H9 (cell line): Measurements from ENCODE around the gene DAB1. TPM values are rescaled to one million over a fixed set of nuclear protein-coding genes. Genes with fewer than 3 reads are reported as not detected.

Source experiments
- DNase-seq: peaks from one replicate; pipeline ENCODE4 v3.0.0-alpha.2; 2017
- H2AFZ ChIP-seq: one replicate; pipeline ENCODE4 v1.6.1; 2013; ENCODE audit warnings: mild to moderate bottlenecking, low read length, control low read depth, moderate library complexity
- H2AK5ac ChIP-seq: 2 replicates; pipeline ENCODE4 v1.6.1; 2013; ENCODE audit warnings: low read length, control low read depth, mixed read lengths; ENCODE audit not compliant: insufficient read length
- H2BK120ac ChIP-seq: one replicate; pipeline ENCODE4 v1.6.1; 2013; ENCODE audit warnings: low read depth, mild to moderate bottlenecking, low read length, control low read depth, inconsistent platforms; ENCODE audit not compliant: poor library complexity, severe bottlenecking
- H2BK12ac ChIP-seq: 2 replicates; pipeline ENCODE4 v1.6.1; 2013; ENCODE audit warnings: low read length, control low read depth, mixed read lengths, low read depth; ENCODE audit not compliant: insufficient read length
- H2BK15ac ChIP-seq: 2 replicates; pipeline ENCODE4 v1.6.1; 2013; ENCODE audit warnings: low read depth, low read length, control low read depth
- H2BK20ac ChIP-seq: one replicate; pipeline ENCODE4 v1.6.1; 2013; ENCODE audit warnings: low read depth, mild to moderate bottlenecking, low read length, control low read depth, inconsistent platforms; ENCODE audit not compliant: poor library complexity, severe bottlenecking
- H2BK5ac ChIP-seq: 2 replicates; pipeline ENCODE4 v1.6.1; 2013; ENCODE audit warnings: low read length, control low read depth, mixed read lengths; ENCODE audit not compliant: insufficient read length
- H3K14ac ChIP-seq: 2 replicates; pipeline ENCODE4 v1.6.1; 2013; ENCODE audit warnings: low read length, control low read depth; ENCODE audit not compliant: insufficient read depth
- H3K18ac ChIP-seq: 2 replicates; pipeline ENCODE4 v1.6.1; 2013; ENCODE audit warnings: low read depth, mild to moderate bottlenecking, mixed read lengths, low read length, control low read depth; ENCODE audit not compliant: insufficient read length
- H3K23ac ChIP-seq: 2 replicates; pipeline ENCODE4 v1.6.1; 2013; ENCODE audit warnings: low read length, control low read depth, mixed read lengths, low read depth; ENCODE audit not compliant: insufficient read length
- H3K23me2 ChIP-seq: 2 replicates; pipeline ENCODE4 v1.6.1; 2013; ENCODE audit warnings: low read depth, mild to moderate bottlenecking, mixed read lengths, low read length, control low read depth; ENCODE audit not compliant: insufficient read length, poor library complexity, severe bottlenecking
- H3K27ac ChIP-seq: 2 replicates; pipeline ENCODE4 v1.5.1; 2013; ENCODE audit warnings: low read length, control low read depth, mixed read lengths, low read depth; ENCODE audit not compliant: insufficient read length
- H3K27me3 ChIP-seq: 2 replicates; pipeline ENCODE4 v1.6.1; 2013; ENCODE audit warnings: low read length, control low read depth, inconsistent platforms; ENCODE audit not compliant: insufficient read depth
- H3K4ac ChIP-seq: 2 replicates; pipeline ENCODE4 v1.6.1; 2013; ENCODE audit warnings: low read depth, mild to moderate bottlenecking, control low read depth, inconsistent platforms, low read length, moderate library complexity
- H3K4me1 ChIP-seq: 2 replicates; pipeline ENCODE4 v1.6.1; 2013; ENCODE audit warnings: low read length, control low read depth, inconsistent platforms; ENCODE audit not compliant: insufficient read depth
- H3K4me2 ChIP-seq: 2 replicates; pipeline ENCODE4 v1.6.1; 2013; ENCODE audit warnings: low read length, control low read depth, mixed read lengths; ENCODE audit not compliant: insufficient read length, insufficient read depth
- H3K56ac ChIP-seq: 2 replicates; pipeline ENCODE4 v1.6.1; 2013; ENCODE audit warnings: low read depth, mild to moderate bottlenecking, mixed read lengths, low read length, control low read depth; ENCODE audit not compliant: insufficient read length
- H3K79me1 ChIP-seq: 2 replicates; pipeline ENCODE4 v1.6.1; 2013; ENCODE audit warnings: low read depth, mild to moderate bottlenecking, moderate library complexity, low read length, control low read depth, inconsistent platforms; ENCODE audit not compliant: insufficient read depth, poor library complexity, severe bottlenecking
- H3K79me2 ChIP-seq: 2 replicates; pipeline ENCODE4 v1.6.1; 2013; ENCODE audit warnings: low read length, control low read depth, inconsistent platforms; ENCODE audit not compliant: insufficient read depth
- H3K9ac ChIP-seq: 2 replicates; pipeline ENCODE4 v1.6.1; 2013; ENCODE audit warnings: low read length, control low read depth, mixed read lengths; ENCODE audit not compliant: insufficient read length; ENCODE audit errors: extremely low read depth
- H3K9me3 ChIP-seq: one replicate; pipeline ENCODE4 v1.6.1; 2013; ENCODE audit warnings: low read depth, low read length, inconsistent platforms; ENCODE audit not compliant: control insufficient read depth
- H3T11ph ChIP-seq: one replicate; pipeline ENCODE4 v1.6.1; 2013; ENCODE audit warnings: mild to moderate bottlenecking, low read length, control low read depth, inconsistent platforms
- H4K20me1 ChIP-seq: one replicate; pipeline ENCODE4 v1.6.1; 2013; ENCODE audit not compliant: control insufficient read depth, insufficient read length, insufficient read depth
- H4K5ac ChIP-seq: 2 replicates; pipeline ENCODE4 v1.6.1; 2013; ENCODE audit warnings: low read depth, mild to moderate bottlenecking, mixed read lengths, low read length, control low read depth; ENCODE audit not compliant: insufficient read length
- H4K8ac ChIP-seq: replicated peaks from 2 replicates; pipeline ENCODE4 v1.6.1; 2013; ENCODE audit warnings: low read length, control low read depth, mixed read lengths, low read depth; ENCODE audit not compliant: insufficient read length
- H4K91ac ChIP-seq: 2 replicates; pipeline ENCODE4 v1.6.1; 2013; ENCODE audit warnings: low read depth, mild to moderate bottlenecking, moderate library complexity, mixed read lengths, low read length, control low read depth; ENCODE audit not compliant: insufficient read length
- H3K27ac Mint-ChIP-seq, 3 experiments: 2 replicates in 2 of 3; 3 replicates in 1 of 3; pipeline ENCODE4 v1.8.0; 2020 to 2021; ENCODE audit warnings: mixed read lengths in 3 of 3, mild to moderate bottlenecking in 1 of 3, moderate library complexity in 1 of 3
- H3K27me3 Mint-ChIP-seq: 2 replicates; pipeline ENCODE4 v1.8.0; 2021; ENCODE audit warnings: low read depth, mild to moderate bottlenecking, moderate library complexity, mixed read lengths
- H3K36me3 Mint-ChIP-seq, 3 experiments: 2 replicates in 2 of 3; 3 replicates in 1 of 3; pipeline ENCODE4 v1.8.0; 2020 to 2021; ENCODE audit warnings: low read depth in 3 of 3, mixed read lengths in 3 of 3; ENCODE audit not compliant: insufficient read depth in 1 of 3
- H3K4me1 Mint-ChIP-seq, 2 experiments: 2 replicates each; pipeline ENCODE4 v1.8.0; 2020; ENCODE audit warnings: mixed read lengths in 2 of 2
- H3K4me3 Mint-ChIP-seq, 2 experiments: 2 replicates in 1 of 2; 3 replicates in 1 of 2; pipeline ENCODE4 v1.8.0; 2020 to 2021; ENCODE audit warnings: mild to moderate bottlenecking in 2 of 2, mixed read lengths in 2 of 2, moderate library complexity in 1 of 2
- H3K9me3 Mint-ChIP-seq, 2 experiments: 2 replicates in 1 of 2; 3 replicates in 1 of 2; pipeline ENCODE4 v1.8.0; 2020; ENCODE audit warnings: mild to moderate bottlenecking in 2 of 2, mixed read lengths in 2 of 2, moderate library complexity in 1 of 2
- WGBS: extraction: QIAGEN DNeasy Blood & Tissue Kit; methylation state at CpG from one replicate; pipeline ENCODE4 v1.1.7; 2013; ENCODE audit warnings: missing lambda C conversion rate, low lambda C conversion rate, mixed read lengths; ENCODE audit not compliant: insufficient read length; ENCODE audit errors: extremely low coverage; 5-methylcytosine and 5-hydroxymethylcytosine counted together
- total RNA-seq: library from RNA; stranded (reverse); gene quantifications from 2 replicates; pipeline ENCODE4 v1.2.1, GENCODE V29; 2021
- TF ChIP-seq, protein P1 (sequence below): fragments of 200-600 bp; sonication (generic); conservative IDR thresholded peaks from 3 replicates; pipeline ENCODE4 v1.8.0; 2021; ENCODE audit warnings: antibody characterized with exemption, mild to moderate bottlenecking

Gene DAB1
- total RNA-seq, 1 experiment from 2014 or later, result 9.3 TPM

DNA sequence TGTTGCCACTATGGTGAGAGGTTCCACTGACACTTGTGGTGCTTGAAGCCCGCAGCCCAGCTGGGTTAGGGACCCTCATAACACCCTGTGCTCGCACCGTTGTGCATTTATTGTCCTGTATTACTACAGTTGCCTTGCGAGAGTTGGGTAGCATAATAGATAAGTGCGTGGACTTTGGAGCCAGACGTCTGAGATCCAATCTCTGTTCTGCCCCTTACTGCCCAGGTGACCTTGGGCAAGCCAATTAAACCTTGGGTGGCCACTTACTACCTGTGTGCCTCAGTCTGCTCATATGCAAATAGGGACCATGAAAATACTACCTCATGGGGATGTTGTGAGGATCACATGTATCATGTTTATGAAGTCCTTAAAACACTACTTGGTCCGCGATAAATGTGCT lies 471.4 kb downstream of the DAB1 start:
- Mint-ChIP-seq H3K4me1 (no peaks in the 10 kb centered on the region), H3K27me3 (peaks cover 13% of the 10 kb centered on the region)

More for the DNA sequence above, 471.4 kb downstream of the DAB1 start:
- H3K79me1 ChIP-seq, result no peaks in the 10 kb centered on the region
- no peak overlapping the region for H2BK15ac ChIP-seq
- H3K23me2 ChIP-seq, result no peaks in the 10 kb centered on the region
- H4K20me1 ChIP-seq, result no peaks in the 10 kb centered on the region
- H2BK5ac ChIP-seq, result no peak overlapping the region
- H3K18ac ChIP-seq, result no peak overlapping the region
- H3K27ac ChIP-seq, result no peak overlapping the region
- Mint-ChIP-seq H3K9me3 (no peaks in the 10 kb centered on the region), H3K36me3 (no peaks in the 10 kb centered on the region), H3K4me3 (no peak overlapping the region), H3K27ac (no peak overlapping the region)
- H4K91ac ChIP-seq, result no peak overlapping the region
- no peak overlapping the region for H2BK20ac ChIP-seq
- H3K27me3 ChIP-seq, result no peaks in the 10 kb centered on the region
- no peaks in the 10 kb centered on the region for H3K9me3 ChIP-seq
- no peak overlapping the region for H2AFZ ChIP-seq
- no peak for DNase-seq
- H4K8ac ChIP-seq, result no peak overlapping the region
- no CpG with 5 or more reads among the region's 8 CpGs for WGBS
- H3K4me1 ChIP-seq, result no peaks in the 10 kb centered on the region
- no peak overlapping the region for H3K4me2 ChIP-seq
- H3K14ac ChIP-seq, result 0 out of 2 replicates have a peak overlapping the region, but pooled peaks have one; percentile 29
- no peak overlapping the region for H2BK120ac ChIP-seq
- no peak overlapping the region for H3K23ac ChIP-seq
- H3K56ac ChIP-seq, result no peak overlapping the region
- H4K5ac ChIP-seq, result no peak overlapping the region
- H2BK12ac ChIP-seq, result no peak overlapping the region
- no peaks in the 10 kb centered on the region for H3K79me2 ChIP-seq
- no peak overlapping the region for H3K4ac ChIP-seq
- H2AK5ac ChIP-seq, result no peak overlapping the region
- H3K9ac ChIP-seq, result no peak overlapping the region
- no peak overlapping the region for H3T11ph ChIP-seq
- TF ChIP-seq, protein P1, sequence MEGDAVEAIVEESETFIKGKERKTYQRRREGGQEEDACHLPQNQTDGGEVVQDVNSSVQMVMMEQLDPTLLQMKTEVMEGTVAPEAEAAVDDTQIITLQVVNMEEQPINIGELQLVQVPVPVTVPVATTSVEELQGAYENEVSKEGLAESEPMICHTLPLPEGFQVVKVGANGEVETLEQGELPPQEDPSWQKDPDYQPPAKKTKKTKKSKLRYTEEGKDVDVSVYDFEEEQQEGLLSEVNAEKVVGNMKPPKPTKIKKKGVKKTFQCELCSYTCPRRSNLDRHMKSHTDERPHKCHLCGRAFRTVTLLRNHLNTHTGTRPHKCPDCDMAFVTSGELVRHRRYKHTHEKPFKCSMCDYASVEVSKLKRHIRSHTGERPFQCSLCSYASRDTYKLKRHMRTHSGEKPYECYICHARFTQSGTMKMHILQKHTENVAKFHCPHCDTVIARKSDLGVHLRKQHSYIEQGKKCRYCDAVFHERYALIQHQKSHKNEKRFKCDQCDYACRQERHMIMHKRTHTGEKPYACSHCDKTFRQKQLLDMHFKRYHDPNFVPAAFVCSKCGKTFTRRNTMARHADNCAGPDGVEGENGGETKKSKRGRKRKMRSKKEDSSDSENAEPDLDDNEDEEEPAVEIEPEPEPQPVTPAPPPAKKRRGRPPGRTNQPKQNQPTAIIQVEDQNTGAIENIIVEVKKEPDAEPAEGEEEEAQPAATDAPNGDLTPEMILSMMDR, result no peak
